ENCODE measurements around the gene OR6B2. TPM values are rescaled to one million over a fixed set of nuclear protein-coding genes. Genes with fewer than 3 reads are reported as not detected.
A peak's percentile ranks its signal among the peaks of the same experiment; 100 is the strongest.

The OR6B2 gene
- total RNA-seq, 4 donors from 2014 or later: not detected

DNA sequence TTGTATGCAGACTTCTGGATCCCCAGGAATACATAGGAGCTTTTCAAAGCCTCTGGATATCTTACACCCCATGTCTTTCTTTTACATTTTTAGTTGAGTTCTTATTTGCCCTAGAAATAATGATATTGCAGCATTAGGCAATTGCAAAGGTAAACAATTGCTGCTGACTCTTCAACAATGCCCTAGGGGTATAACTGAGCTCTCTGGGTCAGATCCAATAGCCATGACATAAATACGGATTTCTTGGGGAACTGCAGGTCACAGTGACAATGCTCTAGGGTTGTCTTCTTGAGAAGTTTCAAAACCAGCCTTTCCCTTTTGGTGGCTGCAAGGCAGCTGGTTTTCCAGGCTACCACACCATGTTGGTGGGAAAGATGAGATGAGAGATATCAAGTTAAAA, 39.6 kb upstream of the OR6B2 start:
- no peak for DNase-seq
- Histone ChIP-seq H3K27ac (no peak overlapping the region), H3K9me3 (no peaks in the 10 kb centered on the region), H3K36me3 (no peaks in the 10 kb centered on the region), H3K4me3 (no peak overlapping the region), H3K4me1 (no peaks in the 10 kb centered on the region), H3K27me3 (no peaks in the 10 kb centered on the region)
- TF ChIP-seq, protein P1, sequence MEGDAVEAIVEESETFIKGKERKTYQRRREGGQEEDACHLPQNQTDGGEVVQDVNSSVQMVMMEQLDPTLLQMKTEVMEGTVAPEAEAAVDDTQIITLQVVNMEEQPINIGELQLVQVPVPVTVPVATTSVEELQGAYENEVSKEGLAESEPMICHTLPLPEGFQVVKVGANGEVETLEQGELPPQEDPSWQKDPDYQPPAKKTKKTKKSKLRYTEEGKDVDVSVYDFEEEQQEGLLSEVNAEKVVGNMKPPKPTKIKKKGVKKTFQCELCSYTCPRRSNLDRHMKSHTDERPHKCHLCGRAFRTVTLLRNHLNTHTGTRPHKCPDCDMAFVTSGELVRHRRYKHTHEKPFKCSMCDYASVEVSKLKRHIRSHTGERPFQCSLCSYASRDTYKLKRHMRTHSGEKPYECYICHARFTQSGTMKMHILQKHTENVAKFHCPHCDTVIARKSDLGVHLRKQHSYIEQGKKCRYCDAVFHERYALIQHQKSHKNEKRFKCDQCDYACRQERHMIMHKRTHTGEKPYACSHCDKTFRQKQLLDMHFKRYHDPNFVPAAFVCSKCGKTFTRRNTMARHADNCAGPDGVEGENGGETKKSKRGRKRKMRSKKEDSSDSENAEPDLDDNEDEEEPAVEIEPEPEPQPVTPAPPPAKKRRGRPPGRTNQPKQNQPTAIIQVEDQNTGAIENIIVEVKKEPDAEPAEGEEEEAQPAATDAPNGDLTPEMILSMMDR (IDR thresholded peaks at IDR 0.05): no peak
- no peak for TF ChIP-seq POLR2A (IDR thresholded peaks at IDR 0.05)
- intact Hi-C loops (cut with DNase I; ENCODE audit: low total_unique reads): loop anchor here (10.0 kb wide), 1 partner anchor 75 kb away; the partner anchor contains the start of gene OTOS

DNA sequence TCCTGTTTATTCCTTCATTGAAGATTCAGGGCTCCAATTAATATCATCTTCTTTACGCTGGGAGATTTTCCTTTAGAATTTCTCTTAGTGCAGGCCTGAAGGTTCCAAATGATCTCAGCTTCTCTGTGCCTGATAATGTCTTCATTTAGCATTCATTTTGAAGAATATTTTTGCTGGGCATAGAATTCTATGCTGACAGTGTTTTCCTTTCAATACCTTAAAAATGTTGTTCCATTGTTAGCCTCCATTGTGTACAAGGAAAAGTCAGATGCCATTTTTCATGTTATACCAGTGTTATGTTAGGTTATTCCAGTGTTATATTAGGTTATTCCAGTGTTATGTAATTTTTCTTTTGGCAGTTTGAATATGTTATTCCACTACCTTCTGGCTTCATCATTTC, 38.0 kb upstream of the OR6B2 start:
- no peaks in the 10 kb centered on the region for H3K4me1 ChIP-seq
- H3K27me3 ChIP-seq: no peaks in the 10 kb centered on the region
- DNase-seq: no peak
- H3K27ac ChIP-seq: no peak overlapping the region
- no peaks in the 10 kb centered on the region for H3K9me3 ChIP-seq
- no peak overlapping the region for H3K4me3 ChIP-seq
- no peaks in the 10 kb centered on the region for H3K36me3 ChIP-seq
- intact Hi-C loops (cut with DNase I; ENCODE audit: low total_unique reads): loop anchor here (10.0 kb wide), 1 partner anchor 77 kb away; the partner anchor contains the start of gene OTOS
- TF ChIP-seq POLR2A (IDR thresholded peaks at IDR 0.05): no peak
- TF ChIP-seq, protein P1 (IDR thresholded peaks at IDR 0.05): no peak

DNA sequence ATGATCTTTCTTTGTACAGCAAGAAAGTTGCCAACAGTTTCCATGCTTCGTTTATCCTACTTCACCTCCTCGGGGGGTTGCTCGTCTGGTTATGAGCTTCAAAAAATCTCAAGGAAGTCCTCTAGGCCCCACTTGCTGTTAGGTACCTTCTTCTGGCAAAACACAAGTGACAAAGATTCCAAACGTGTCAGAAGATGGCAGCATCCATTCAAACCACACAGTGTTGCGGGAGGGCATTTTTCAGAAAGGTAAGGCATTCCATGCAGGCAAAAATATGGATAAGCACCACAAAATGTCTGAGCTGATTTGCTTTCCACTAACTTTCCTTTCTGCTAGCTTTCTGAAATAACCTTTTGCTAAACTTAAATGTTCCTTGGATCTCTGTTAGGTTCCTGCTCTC, 36.3 kb upstream of the OR6B2 start:
- Histone ChIP-seq H3K9me3 (no peaks in the 10 kb centered on the region), H3K36me3 (no peaks in the 10 kb centered on the region), H3K4me3 (no peak overlapping the region), H3K27ac (no peak overlapping the region), H3K27me3 (no peaks in the 10 kb centered on the region), H3K4me1 (no peaks in the 10 kb centered on the region)
- intact Hi-C loops (cut with DNase I; ENCODE audit: low total_unique reads): loop anchor here (10.0 kb wide), 1 partner anchor 78 kb away; the partner anchor contains the start of gene OTOS
- DNase-seq: no peak
- TF ChIP-seq, protein P1 (IDR thresholded peaks at IDR 0.05): no peak
- no peak for TF ChIP-seq POLR2A (IDR thresholded peaks at IDR 0.05)

DNA sequence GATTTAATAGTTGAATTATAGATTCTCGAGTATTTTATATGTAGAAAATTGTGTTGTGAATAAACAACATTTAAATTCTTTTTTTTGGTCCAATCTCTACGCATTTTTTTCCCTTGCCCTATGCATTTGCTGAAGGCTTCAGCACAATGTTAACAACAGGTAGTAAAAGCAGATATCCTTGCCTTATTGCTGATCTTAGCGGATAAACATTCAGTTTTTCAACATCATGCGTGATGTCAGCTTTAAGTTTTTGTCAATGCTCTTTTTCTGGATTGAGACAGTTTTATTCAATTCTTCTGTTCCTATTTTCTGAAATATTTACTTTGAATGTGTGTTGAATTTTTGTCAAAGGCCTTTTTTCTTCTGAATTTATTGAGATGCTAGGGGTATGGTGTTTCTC, 34.7 kb upstream of the OR6B2 start:
- Histone ChIP-seq H3K36me3 (no peaks in the 10 kb centered on the region), H3K4me3 (no peak overlapping the region), H3K9me3 (no peaks in the 10 kb centered on the region), H3K4me1 (no peaks in the 10 kb centered on the region), H3K27me3 (no peaks in the 10 kb centered on the region), H3K27ac (no peak overlapping the region)
- DNase-seq: no peak
- intact Hi-C loops (cut with DNase I; ENCODE audit: low total_unique reads): loop anchor here (10.0 kb wide), 1 partner anchor 80 kb away; the partner anchor contains the start of gene OTOS
- TF ChIP-seq, protein P1 (IDR thresholded peaks at IDR 0.05): no peak

DNA sequence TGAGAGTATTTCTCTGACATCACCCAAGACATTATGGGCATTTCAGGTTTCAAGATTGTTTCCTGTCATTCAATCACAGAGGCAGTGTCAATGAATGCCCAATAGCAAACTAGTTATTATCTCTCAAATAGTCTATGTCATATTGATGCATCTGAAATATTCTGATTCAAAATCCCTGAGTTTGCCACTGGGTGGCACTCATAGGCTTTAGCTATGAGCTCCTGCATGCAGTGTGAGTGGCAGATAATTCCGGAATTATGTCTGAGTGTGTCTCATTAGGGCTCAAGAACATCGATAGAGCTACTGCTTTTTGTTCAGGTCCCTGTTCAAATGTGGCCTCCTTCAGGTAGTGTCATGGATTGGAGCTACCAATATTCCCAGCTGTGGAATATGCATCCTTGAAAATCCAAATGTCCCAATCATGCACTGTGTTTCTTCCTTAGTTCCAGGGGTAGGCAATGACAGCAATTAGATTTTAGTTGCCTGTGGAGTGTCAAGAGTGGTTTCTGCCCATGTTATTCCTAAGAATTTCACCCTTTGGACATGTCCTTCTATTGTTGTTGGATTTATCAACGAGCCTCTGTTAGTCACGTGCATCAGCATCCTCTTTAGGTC, 30.9 kb upstream of the OR6B2 start:
- intact Hi-C loops (cut with DNase I; ENCODE audit: low total_unique reads): loop anchor here (10.0 kb wide), 1 partner anchor 84 kb away; the partner anchor contains the start of gene OTOS
- DNase-seq: no peak
- TF ChIP-seq, protein P1 (IDR thresholded peaks at IDR 0.05): peak; percentile 36 to 69 (median 45)
- no peak for TF ChIP-seq POLR2A (IDR thresholded peaks at IDR 0.05)
- Histone ChIP-seq H3K27ac (no peak overlapping the region), H3K4me3 (no peak overlapping the region), H3K27me3 (no peaks in the 10 kb centered on the region), H3K9me3 (no peaks in the 10 kb centered on the region), H3K4me1 (no peaks in the 10 kb centered on the region), H3K36me3 (no peaks in the 10 kb centered on the region)
